B cell (primary cell): ENCODE measurements around the gene COL19A1.

Experiments used
- EZH2 ChIP-seq: IDR thresholded peaks from 2 replicates; pipeline ENCODE4 v1.6.1; 2012; ENCODE audit warnings: borderline replicate concordance, low read depth, mild to moderate bottlenecking, moderate library complexity, low read length; ENCODE audit not compliant: insufficient read depth, poor library complexity, severe bottlenecking
- TF ChIP-seq, protein P1 (sequence below): fragments of 200-600 bp; IDR thresholded peaks from one replicate; pipeline ENCODE4 v1.8.0; 2022; ENCODE audit warnings: antibody characterized with exemption, mild to moderate bottlenecking

DNA sequence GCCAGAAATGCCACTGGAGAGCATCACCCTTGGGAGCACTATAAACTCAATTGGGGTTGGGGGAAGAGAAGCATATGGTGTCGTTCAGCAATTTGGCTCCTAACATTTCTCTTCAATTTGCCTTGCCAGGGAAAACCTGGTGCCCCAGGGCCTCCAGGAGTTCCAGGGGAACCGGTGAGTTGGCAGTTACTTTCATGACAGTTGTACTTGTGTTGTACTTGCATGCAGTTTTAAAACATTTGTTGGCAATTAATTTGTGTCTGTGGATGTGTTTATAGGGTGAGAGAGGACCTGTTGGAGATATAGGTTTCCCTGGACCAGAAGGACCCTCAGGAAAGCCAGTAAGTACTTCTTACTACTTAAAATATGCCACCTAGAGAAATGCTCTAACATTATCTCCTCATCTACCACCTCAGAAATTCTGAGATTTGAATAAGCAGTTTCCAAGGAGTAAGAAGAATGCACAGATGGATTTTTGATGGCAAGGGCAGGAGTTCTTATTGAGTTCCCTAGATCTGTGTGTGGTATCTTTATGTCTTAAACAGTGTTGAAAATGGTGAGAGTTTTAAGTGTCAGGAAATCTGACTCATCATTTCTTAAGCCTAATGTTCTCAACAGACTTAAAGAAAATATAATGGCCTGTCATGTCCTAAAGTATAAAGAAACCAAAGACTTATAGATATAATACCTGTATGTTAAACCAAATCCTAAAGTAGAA, 314.0 kb downstream of the COL19A1 start:
- TF ChIP-seq, protein P1, sequence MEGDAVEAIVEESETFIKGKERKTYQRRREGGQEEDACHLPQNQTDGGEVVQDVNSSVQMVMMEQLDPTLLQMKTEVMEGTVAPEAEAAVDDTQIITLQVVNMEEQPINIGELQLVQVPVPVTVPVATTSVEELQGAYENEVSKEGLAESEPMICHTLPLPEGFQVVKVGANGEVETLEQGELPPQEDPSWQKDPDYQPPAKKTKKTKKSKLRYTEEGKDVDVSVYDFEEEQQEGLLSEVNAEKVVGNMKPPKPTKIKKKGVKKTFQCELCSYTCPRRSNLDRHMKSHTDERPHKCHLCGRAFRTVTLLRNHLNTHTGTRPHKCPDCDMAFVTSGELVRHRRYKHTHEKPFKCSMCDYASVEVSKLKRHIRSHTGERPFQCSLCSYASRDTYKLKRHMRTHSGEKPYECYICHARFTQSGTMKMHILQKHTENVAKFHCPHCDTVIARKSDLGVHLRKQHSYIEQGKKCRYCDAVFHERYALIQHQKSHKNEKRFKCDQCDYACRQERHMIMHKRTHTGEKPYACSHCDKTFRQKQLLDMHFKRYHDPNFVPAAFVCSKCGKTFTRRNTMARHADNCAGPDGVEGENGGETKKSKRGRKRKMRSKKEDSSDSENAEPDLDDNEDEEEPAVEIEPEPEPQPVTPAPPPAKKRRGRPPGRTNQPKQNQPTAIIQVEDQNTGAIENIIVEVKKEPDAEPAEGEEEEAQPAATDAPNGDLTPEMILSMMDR, result no peak
- TF ChIP-seq EZH2, result no peak
